ENCODE data around the gene SLC13A2.

Gene SLC13A2

DNA sequence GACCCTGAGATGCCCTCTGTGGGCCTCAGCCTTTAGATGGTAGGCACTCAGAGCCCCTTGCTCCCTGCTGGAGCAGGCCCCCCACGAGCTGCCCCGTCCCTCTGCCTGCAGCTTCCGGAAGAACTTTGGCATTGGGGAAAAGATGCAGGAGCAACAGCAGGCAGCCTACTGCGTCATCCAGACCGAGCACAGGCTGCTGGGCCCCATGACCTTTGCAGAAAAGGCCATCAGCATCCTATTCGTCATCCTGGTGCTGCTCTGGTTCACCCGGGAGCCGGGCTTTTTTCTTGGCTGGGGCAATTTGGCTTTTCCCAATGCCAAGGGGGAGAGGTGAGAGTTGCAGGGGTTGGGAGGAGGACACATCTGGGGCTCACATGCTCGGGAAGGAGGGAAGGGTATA is 20.0 kb downstream of the SLC13A2 start:
- DNase-seq, result no peak

DNA sequence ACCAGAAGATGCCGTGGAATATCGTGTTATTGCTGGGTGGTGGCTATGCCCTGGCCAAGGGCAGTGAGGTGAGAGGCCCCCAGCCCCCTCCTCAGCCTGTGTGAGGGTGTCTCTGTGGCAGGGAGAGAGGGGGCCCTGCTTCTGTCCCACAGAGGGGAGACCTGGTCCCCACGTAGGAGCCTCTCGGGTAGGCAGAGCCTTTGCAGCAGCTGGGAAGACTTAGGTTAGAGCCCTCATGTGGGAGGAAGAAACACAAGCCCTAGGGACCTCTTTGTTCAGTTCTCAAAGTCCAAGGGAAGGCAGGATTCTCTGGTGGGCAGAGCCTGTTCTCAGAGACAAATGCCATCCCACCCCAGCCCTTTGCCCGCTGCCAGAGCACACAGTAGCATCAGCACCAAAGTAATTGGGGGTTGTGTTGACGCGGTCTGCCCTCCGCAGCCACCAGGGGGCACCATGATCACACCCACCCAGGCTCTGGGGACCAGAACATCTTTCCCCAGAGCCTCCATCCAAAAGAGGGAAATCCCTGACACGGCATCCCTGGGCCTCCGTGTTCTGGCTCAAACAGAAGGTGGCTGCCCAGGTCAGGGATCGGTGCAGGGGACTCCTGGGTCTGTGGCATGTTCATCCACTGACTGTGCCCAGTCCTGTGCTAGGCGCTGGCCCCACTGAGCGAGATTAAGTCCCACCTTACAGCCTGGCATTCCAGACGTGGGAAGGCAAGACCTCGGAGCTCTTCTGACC is 21.2 kb downstream of the SLC13A2 start:
- DNase-seq, result peak; percentile 67

DNA sequence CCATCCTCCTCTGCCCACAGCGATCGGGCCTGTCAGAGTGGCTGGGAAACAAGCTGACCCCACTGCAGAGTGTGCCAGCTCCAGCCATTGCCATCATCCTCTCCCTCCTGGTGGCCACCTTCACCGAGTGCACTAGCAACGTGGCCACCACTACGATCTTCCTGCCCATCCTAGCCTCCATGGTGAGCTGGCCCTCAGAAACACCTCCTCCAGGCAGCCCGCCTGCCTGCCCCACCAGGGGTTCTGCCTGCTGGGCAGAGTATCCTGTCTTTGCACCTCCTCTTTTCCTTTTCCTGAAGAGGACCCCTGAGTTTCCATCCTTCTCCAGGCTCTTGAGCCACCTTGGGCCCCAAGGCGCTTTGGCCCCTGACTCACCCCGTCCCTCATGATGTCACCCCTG is 22.2 kb downstream of the SLC13A2 start:
- DNase-seq, result no peak

DNA sequence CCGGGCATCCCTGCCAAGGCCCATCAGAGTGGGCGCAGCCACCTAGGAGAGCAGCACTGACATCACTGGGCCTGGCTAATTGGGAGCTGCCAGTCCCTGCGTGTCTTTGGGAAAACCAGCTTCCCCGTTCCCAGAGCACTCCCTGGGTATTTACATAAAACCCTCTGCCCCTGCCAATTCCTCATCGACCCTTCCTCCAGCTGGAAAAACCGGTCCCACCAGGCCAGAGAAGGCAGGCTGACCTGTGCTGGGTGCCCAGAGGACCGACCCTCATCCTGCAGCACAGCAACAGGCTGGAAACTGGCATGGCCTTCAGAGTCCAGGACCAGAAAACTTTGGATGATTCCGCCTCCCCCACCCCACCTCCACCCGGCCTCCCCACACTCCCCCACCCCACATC is 24.5 kb downstream of the SLC13A2 start:
- DNase-seq, result no peak

DNA sequence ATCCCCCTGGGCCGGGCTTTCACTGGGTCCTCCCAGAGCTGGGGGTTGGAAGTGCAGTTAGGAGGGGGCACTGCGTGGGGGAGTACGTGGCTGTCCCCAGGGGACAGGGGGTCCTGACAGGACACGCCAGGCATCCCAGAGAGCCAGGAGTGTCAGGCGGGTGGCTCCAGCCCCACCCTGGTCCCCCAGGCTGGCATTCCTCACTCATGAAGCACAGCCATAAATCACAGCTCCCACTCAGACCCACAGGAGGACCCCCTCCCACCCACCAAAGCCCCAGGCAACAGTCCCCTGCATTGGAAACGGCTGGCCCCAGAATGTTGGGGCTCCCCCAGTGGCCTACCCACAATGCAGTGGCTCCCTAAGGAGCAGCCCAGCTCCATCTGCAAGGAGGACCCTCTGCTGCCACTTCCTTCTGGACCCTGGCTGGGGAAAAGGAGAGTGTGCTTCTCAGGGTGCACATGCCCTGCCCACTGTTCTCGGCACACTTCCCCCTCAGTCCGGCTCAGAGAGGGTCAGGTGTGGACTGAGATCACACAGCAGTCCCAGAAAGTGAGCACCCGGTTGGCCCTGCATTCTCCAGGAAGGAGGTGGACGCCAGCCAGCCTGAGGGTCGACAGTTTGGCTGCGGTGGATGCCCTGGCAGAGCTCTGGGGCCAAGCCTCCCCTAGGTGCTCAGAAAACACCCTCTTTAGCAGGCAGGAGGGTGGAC is 25.4 kb downstream of the SLC13A2 start:
- DNase-seq, result no peak

DNA sequence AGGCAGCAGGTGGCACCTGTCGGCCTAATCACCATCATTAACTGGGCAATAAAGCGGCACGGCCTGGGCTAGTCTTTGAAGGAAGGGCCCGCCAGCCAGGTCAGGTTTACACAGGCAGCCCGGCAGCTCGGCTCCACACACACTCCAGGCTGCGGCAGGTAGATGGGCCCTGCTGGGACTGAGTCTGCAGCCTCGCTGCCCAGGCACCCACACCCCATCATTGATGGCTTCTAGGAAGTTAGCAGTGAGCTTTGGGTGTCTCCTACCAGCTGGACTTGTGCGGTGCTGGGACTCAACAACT is 25.9 kb downstream of the SLC13A2 start:
- no peak for DNase-seq

DNA sequence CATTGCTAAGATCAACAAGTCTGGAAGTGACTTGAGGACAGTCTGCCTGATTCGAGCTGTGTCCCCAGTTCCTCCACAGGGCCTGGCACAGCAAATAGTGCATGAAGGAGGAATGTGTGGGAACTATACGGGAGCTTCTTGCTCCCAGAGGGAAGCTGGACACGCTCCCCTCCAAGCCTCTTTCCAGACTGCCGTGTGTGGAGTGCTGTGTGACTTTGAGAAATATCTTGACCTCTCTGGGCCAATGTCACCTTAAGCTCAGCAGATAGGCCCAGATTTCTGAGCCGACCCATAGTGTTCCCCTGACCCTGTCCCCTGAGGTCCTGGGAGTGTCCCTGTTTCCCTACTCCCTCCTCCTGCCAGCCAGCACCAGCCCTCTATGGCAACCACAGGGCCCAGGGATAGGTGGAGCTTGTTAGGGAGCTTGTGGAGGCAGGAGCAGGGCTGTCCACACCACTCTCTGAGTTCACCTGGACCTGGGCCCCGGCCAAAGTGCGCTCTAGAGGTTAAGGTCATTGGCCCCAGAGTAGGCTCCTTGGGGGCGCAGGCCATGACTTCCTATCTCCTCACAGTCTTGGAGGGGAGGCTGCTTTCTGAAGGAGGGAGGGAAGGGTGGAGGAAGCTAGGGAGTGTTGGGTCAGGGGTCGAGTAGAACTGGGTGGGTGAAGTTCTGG is 26.4 kb downstream of the SLC13A2 start:
- DNase-seq, result no peak

DNA sequence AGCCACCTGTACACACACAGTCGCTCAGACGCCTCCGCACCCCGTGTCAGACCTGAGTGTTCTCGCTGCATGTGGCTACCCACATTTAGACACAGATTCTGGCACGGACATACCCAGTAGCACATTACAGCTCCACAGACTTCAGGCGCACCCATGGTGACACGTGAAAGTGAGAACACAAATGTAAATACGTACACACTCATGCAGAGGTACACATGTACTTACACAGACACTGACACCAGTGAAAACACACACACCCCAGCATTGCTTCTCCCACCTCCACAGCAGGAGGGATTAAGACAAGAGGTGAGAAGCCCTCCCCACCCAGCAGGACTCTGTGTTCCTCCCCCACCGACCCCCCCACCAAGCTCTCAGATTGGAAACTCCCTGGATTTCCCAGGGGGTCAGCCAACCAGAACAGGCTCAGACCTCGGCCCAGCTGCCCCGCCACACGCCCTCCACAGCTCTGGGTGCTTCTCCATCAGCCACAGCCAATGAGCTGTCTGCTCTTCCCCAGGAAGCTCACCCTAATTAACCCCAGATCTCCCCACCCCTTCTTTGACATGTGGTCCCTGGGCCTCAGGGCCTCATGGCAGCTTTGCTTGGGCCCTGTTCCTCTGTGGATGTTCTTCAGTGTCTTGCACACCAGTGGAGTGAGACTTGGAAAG is 27.4 kb downstream of the SLC13A2 start:
- DNase-seq, result no peak

DNA sequence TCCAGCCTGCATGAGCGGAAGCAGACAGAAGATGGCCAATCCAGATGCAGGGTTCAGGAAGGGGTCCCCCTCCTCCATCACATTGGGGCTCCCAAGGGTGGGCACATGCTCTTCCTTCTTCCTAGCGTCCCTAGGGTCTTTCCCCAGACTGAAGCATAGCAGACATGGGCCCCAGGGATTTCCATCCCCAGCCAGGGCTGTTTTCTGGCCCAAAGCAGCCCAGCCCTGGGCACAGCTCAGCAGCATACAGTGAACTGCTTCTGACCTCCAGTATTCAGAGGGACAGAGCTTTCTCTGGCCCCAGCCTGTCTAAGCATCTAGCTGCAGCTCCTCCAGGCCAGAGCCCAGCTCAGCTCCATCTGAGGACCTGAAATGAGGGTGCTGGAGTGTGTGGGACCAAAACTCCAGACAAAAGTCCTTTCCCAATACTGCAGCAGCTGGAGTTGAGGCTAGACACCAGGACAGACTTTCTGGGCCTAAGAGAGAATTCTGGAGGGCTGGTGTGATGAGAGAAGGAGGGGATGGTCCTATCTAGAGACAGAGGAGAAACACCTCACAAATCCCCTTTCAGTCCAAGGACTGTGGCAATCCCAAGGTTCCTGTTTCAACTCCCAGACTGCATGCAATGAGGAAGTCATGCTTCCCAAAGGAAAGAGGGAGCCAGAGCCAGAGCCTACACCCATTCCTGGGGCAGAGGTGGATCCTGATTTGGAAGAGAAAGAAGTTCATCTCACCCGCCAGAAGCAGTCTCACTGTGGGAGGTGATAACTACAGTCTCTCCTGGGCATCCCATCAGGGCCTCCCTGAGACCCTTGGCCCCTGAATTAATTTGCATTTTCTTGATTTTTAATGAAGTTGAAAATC is 28.2 kb downstream of the SLC13A2 start:
- no peak for DNase-seq

DNA sequence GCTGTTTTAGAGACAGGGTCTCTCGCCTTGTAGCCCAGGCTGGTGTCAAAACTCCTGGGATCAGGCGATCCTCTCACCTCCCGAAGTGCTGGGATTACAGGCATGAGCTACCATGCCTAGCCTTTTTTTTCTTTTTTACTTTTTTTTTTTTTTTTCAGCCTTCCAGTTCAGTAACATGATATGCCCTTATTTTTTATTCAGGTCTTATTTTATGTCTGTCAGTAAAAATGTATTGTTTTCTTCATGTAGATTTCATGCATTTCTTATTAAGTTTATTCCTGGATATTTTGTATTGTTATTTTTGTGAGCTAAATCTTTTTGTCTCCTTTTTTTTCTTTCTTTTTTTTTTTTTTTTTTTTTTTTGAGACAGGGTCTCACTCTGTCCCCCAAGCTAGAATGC is 30.0 kb downstream of the SLC13A2 start:
- no peak for DNase-seq

DNA sequence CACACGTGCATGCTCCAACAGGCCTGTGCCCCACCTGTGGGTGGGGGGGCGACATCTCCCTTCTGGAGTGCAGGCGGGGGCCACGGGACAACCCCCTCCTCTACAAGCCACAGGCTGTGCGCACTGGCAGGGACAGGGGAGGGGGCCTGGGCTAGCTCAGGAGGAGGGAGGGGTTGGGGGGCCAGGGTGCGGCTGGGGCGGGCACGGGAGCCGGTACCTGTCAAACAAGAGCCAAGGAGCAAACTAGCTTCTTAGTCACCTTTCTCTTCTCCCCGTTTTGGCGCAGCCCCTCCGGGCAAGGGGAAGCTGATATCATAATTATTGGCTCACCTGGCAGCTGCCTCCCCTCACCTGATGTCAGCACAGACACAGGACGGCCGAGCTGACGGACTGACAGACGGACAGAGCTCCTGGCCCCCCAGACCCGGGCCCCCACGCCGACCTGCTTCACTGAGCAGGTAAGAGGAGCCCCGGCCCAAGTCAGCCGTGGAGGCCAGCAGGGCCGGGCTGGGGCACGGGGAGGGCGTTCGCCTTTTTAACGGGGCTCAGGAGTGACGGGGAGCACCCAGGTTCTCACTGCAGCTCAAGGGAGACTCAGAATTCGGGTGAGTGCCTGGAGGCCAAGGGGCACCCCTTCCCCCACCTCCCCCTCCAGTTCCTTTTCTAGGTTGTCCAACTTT is 32.7 kb downstream of the SLC13A2 start, which contains the start of gene FOXN1:
Gene FOXN1, plus strand, starts transcription at position 363 of the 680 bp plus-strand sequence. CDS start 17,622 bp downstream, outside the sequence.
- no peak for DNase-seq

DNA sequence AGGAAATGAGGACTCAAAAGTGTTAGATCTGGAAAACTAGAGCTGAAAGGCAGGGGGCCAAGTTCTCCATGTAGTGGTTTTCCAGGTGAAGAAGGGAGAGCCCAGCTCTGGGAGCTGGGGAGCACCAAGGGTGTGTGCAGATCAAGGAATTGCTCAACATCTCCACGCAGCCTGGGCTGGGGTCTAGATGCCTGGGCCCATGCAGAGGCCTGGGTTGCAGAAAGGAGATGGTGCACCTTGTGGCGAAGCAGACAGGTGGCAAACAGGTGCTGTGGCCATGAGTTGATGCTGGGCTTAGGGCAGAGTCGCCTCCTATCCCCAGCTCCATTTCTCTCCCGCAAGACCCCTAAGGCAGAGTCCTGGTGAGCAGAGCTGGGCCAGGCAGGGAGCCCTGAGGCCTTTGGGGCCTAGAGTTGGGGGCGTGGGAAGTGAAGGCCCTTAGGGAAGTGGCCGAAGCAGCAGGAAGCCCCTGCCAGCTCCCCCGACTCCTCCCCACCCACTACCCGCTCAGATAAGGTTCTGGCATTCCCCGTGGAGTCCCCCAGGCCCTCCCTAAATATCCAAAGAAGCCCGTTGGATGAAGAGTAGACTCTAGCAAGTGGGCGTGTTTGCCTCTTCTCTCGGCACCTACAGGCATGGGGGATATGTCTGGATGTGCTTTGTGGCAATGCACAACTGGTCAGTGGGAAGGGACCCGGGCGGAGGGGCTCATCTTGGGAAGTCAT is 33.5 kb downstream of the SLC13A2 start:
- no peak for DNase-seq

DNA sequence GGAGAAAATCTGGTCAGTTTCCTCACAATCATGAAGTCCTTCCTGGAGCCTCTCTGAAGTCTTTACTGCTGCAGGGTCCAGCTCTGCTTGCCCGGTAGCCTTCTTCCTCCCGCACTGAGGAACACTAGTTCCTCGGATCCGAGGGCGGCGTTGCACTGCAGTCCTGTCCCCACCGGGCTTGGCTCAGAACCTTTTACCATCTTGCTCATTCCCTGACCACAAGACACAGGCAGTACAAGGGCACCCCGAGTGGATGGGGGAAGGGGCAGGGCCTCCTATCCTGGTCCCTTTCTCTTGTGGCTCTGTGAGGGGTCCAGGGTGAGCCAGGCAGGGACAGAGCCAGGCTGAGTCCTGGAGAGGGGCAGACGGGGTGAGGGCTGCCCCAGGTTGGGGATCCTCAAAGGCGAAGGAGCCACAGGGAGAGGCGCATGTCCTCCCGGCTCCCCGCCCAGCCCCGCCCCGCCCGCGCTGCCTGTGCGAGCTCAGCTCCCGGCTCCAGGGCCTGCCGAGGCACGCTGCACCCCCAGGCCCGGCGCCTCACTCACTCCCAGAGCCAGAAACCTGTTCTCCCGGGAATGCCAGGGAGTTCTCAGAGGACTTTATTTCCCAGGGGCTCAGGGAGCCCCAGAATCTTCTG is 34.2 kb downstream of the SLC13A2 start:
- no peak for DNase-seq

DNA sequence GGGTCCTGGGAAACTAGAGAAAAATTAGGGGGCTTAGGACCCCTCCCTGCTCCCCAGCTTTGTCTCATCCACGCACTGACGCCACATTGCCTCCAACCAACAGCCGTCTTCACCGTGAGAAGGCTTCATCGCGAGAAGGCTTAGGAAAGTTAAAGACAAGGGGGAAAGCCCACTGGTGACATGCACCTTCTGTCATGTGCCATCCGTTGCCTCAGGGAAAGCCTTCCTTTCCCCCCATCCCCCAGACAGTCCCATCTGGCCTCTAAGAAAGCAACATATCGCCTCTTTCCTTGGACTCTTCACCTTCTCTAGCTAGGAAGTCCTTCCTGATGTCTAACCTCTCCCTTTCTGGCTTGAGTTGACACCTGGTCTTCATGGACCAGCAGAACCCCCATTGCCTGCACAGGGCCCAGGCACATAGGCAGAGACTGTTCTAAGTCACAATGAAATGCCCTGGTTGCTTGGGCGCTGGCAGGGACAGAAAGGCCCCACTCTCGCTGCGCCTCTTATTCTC is 34.8 kb downstream of the SLC13A2 start:
- no peak for DNase-seq

DNA sequence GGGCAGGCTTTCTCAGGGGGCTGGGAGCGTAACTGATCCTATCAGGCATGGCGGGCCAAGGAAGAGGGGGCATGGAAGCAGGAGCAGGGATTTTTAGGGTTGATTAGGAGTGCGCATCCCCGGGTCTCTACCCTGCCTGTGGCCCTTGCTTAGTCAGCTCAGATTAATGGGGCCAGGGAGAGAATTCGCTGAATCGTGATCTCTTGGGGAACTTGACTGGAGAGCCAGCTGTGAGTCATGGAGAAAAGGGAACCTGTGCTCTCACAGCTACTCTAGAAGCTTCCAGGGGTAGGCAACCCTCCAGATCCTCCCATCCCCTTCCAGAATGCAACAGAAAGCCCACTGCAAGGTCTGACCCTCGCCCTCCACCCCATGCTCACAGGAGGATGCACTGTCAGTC is 36.3 kb downstream of the SLC13A2 start:
- no peak for DNase-seq

DNA sequence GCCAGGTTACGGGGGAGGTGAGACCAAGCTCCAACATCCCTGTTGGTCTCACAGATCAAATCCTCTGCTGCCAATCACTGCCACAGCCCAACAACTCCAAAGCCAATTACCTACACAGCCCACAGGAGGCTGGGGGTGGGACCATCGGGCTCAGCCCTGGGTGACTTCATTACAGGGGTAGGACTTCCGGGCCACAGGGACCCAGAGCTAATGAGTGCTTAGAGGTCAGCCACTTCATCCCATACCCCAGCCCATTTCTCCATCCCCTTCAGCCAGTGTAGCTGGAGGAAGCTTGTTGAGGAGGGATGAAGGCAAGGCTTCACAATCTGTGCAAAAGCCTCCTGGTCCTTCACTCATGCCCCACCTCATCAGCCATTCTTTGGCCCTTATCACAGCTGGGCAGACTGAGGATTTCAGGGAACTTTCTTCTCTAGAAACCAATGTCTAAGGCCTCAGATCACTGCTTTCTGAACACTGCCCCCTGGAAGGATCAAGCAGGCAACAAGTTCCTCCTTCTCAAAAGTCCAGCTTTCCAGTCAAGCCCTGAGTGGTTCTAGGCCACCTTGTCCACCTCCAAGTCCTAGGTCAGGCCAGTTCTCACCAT is 38.5 kb downstream of the SLC13A2 start:
- no peak for DNase-seq

DNA sequence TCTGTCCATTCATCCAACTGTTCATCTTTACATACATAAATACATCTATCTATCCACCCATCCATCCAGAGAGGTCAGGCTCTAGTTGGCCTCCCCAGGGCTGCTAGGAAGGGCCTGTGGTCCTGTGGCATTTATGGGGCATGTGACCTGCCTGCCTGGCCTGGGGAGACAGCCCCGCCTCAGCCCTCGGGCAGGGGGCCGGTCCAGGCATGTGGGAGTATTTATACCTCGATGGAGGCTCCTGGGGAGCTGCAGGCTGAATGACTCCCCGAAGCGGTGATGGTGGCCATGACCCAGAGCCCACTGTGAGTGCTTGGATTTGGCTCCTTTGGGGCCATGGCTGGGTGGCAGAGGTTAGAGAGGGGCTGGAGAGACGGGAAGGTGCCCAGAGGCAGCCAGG is 40.0 kb downstream of the SLC13A2 start:
- DNase-seq, result no peak

DNA sequence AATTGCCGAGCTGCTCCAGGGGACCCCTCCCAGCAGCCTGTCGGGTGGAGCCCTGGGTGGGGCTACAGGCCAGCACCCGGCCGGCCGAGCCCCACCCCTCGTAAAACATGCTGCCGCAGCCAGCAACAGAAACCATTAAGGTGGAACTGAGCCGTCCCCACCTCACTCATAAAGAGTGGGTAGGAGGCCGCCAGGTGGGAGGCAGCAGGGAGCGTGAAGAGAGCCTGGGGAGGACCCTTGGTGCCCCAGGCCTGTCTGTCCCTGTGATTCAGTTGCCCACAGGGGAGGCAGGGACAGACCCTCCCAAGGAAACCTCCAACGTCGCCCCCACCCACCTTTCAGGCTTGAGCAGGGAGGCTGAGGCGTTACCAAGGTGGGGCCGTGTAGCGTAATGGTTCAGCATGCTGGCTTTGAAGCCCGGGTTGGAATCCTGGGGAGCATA is 41.1 kb downstream of the SLC13A2 start:
- no peak for DNase-seq

DNA sequence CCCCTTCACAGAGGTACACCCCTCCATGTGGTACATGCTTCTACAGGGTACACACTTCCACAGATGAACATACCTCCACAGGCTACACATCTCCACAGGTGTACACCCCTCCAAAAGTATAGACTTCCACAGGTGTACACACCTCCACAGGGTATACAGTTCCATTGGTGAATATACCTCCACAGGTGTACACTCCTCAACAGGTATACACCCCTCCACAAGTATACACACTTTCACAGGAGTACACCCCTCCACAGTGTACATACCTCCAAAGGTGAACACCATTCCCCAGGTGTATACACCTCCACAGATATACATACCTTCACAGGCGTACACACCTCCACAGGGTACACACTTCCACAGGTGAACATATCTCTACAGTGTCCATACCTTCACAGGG is 42.1 kb downstream of the SLC13A2 start:
- no peak for DNase-seq

DNA sequence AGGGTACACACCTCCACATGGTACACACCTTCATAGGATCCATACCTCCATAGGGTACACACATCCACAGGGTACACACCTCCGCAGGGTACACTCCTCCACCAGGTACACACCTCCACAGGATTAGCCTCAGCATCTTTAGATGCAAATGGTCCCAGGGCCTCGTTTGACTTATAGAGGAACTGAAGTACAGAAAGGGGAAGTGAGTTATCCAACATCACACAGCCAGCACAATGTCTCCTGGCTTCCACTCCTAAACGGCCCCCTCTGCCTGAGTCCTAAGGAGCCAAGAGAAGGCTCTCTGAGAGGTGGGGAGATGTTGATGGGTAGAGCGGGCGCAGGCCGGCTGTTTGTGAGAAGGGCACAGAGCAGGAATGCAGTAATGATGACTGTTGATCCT is 44.7 kb downstream of the SLC13A2 start:
- DNase-seq, result no peak

Measured in stimulated activated naive CD4-positive, alpha-beta T cell treated with Interleukin-2 at 50 U/mL for 16 hours (primary cell).